GM19467 (cell line): ENCODE results near the gene RPS6KA5.

Experiments used
- ATAC-seq: cut with Tn5 transposase; IDR thresholded peaks from one replicate; pipeline ENCODE4 v1.9.1; 2021; ENCODE audit warnings: mild to moderate bottlenecking, moderate library complexity; ENCODE audit not compliant: unreplicated experiment

The RPS6KA5 gene

GRCh38 chr14:91029456-91030217, 30.8 kb downstream of the RPS6KA5 start:
- ATAC-seq, result no peak

- no peak for ATAC-seq
Measured at GRCh38 chr14:91027561-91027960, 32.9 kb downstream of the RPS6KA5 start.

GRCh38 chr14:91022622-91023028, 37.8 kb downstream of the RPS6KA5 start:
- ATAC-seq, result peak; percentile 90

GRCh38 chr14:91021991-91022621, 38.3 kb downstream of the RPS6KA5 start:
- ATAC-seq, result peak; percentile 51

GRCh38 chr14:91021115-91021514, 39.3 kb downstream of the RPS6KA5 start:
- ATAC-seq, result no peak

- no peak for ATAC-seq
Measured at GRCh38 chr14:91019673-91020072, 40.8 kb downstream of the RPS6KA5 start.

GRCh38 chr14:91018481-91018880, 42.0 kb downstream of the RPS6KA5 start:
- no peak for ATAC-seq

- no peak for ATAC-seq
Measured at GRCh38 chr14:91016800-91017410, 43.5 kb downstream of the RPS6KA5 start.

- no peak for ATAC-seq
Measured at GRCh38 chr14:91015435-91015834, 45.0 kb downstream of the RPS6KA5 start.

GRCh38 chr14:91012045-91012444, 48.4 kb downstream of the RPS6KA5 start:
- no peak for ATAC-seq

- no peak for ATAC-seq
Measured at GRCh38 chr14:91010153-91010533, 50.3 kb downstream of the RPS6KA5 start.

- ATAC-seq, result peak; percentile 91
Measured at GRCh38 chr14:91009501-91010152, 50.8 kb downstream of the RPS6KA5 start.

GRCh38 chr14:91008759-91009409, 51.6 kb downstream of the RPS6KA5 start:
- ATAC-seq, result no peak

- ATAC-seq, result no peak
Measured at GRCh38 chr14:91005716-91006115, 54.7 kb downstream of the RPS6KA5 start.

GRCh38 chr14:91004987-91005386, 55.5 kb downstream of the RPS6KA5 start:
- ATAC-seq, result no peak

- no peak for ATAC-seq
Measured at GRCh38 chr14:90999299-90999698, 61.1 kb downstream of the RPS6KA5 start.

GRCh38 chr14:90996967-90997366, 63.5 kb downstream of the RPS6KA5 start:
- ATAC-seq, result no peak

GRCh38 chr14:90995785-90996184, 64.7 kb downstream of the RPS6KA5 start:
- ATAC-seq, result no peak

- no peak for ATAC-seq
Measured at GRCh38 chr14:90993792-90994191, 66.6 kb downstream of the RPS6KA5 start.

GRCh38 chr14:90991690-90992443, 68.6 kb downstream of the RPS6KA5 start:
- no peak for ATAC-seq
